ENCODE measurements around the gene CCDC30.
A peak's percentile ranks its signal among the peaks of the same experiment; 100 is the strongest.

The CCDC30 gene

GRCh38 chr1:42646056-42646455 is 183.0 kb downstream of the CCDC30 start:
- DNase-seq = no peak

- no peak for DNase-seq
Observed at GRCh38 chr1:42657201-42657600, 194.1 kb downstream of the CCDC30 start.

DNA sequence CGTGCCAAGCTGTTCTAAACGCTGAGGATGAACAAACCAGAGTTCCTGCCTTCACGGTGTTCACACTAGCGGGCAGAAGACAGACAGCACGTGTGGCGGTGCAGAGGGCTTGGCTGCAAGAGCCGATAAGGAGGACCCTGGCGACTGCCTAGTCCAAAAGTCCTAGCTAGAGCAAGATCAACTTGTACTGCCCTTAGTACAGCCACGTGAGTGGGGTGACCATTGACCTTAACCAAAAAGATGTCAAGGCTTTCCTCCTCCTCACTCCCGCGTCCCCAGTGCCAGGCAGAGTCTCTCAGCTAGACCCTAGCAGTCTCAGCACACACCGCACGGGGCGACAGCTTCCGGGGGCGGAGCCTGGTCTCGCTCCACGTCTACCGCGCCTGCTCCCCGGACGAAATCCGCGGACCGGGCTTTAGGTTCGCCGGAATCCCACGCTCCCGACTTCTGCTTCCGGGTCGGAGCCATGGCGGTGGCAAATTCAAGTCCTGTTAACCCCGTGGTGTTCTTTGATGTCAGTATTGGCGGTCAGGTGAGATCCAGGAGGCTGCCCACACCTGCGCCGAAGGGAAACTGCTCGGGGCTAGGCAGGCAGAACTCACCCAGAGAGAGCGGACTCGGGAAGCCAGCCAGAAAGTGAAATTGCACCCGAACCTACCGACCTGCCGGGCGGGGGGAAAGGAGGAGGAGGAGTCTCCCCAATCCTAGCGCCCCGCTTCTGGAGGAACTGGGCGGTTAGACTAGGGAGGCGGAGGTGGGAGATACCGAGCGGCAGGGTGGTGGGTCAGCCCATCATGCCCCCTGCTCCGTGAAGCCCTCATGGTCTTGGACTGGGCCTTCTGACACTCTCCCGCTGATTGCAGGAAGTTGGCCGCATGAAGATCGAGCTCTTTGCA is 195.1 kb downstream of the CCDC30 start, which contains the start of gene PPIH:
TSS of gene PPIH (plus strand) at position 443 of the 896 bp plus-strand sequence. CDS start at position 467, 24 bp downstream.
- DNase-seq = peak; percentile 54 to 97 (median 92)

GRCh38 chr1:42658877-42659337 is 195.8 kb downstream of the CCDC30 start:
- peak in 2 of 58 donors; percentile 17 to 27 for DNase-seq

DNA sequence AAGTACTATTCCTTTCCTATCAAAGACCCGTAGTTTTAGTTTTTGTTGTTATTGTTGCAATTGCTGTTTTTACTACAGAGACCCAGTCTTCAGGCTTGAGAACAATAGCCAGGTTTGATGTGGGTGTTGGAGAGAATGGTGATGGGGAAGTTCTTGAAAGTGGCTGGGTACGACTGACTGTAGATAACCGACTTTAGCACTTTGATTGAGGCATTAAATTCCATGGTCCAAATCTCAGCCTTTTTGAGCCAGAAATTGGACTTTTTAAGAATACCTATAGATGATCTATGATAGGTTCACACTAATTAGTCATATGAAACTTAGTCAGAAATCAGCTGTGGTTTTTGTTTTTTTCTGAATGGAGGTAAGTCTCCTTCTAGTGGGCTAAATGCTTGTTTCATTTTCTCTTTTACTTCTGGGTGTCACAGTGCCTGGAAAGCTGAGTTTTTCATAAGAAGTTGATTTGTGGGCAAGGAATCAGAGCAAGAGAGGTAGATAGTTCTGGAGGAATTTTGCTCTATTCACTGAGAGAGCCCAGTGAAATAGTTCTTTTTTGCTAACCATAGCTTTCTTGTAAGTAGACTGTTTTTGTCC is 197.9 kb downstream of the CCDC30 start:
- no peak for DNase-seq

DNA sequence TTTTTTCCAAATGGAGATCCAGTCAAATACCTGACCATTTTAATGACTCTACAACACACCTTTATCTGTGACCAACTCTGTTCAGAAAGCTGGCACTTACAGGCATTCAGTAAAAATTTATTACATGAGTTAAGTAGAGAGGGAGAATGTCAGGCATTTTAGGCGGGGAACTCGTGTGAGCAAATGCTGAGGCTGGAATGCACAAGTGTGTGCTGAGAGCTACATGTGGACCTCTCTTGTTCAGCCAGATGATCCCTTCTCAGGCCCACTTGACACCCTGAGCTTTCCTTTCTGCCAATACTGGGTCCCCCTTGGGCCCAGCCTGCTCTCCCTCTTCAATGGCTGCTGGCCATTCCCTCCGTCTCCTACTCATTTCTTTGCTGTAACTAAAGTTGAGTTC is 206.8 kb downstream of the CCDC30 start:
- DNase-seq = no peak

DNA sequence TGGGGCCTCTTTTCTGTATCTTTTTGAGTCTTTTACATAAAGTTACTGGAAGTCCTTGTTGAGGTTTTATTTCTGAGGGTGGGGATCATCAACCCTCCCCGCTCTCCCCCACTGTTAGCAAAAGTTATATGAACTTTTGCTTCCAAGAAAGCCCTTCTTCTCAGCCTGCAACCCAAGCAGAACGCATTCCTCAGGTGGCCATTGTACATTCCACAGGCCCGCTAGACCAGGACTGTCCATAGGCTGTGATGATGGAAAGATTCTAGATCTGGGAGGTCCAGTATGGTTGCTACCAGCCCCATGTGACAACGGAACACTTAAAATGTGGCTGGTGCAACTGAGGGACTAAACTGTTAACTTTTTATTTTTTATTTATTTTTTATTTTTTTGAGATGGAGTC is 207.3 kb downstream of the CCDC30 start:
- no peak for DNase-seq

GRCh38 chr1:42674214-42674613 is 211.1 kb downstream of the CCDC30 start:
- DNase-seq = no peak

DNA sequence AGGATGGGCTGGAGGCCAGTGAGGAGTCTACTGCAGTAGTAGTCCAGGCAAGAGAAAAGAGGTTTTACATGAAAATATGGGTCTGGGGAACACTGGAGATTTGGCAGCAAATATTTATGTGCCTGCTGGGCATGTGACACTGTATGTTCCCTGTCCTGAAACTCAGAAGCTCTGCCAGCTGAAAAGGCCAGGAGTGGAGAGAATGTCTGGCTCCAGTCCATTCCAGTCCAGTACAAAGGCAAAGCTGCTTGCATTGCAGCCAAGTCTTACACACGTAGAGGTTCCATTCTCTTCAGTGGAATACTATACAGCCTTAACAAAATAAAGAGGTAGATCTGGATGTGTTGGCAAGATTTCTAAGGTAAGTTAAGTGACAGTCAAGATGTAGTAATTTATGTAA is 211.6 kb downstream of the CCDC30 start:
- DNase-seq = no peak

- DNase-seq = no peak
Observed at GRCh38 chr1:42675467-42675866, 212.4 kb downstream of the CCDC30 start.

- no peak for DNase-seq
Observed at GRCh38 chr1:42676534-42677087, 213.5 kb downstream of the CCDC30 start.

- peak in 3 of 58 donors; percentile 8 to 21 (median 9) for DNase-seq
Observed at GRCh38 chr1:42679364-42679983, 216.4 kb downstream of the CCDC30 start.

DNA sequence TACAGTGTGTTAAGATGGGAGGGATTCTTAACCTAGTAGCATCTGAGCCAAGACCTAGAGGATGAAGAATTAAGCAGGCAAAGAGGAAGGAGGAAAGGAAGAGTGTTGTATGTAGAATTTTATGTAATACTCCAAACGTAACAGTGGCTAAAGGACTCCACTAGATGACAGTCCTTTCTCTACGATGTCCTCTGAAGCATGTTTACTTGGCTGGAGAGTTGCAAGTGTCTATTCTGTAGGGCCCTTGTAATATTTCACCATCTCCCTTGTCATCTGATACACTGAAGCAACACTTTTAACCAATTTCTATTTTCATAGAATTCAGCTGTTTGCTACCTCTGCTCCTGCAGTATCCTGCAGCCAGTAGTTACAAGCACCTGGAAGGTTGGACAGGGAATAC is 217.0 kb downstream of the CCDC30 start:
- no peak for DNase-seq

DNA sequence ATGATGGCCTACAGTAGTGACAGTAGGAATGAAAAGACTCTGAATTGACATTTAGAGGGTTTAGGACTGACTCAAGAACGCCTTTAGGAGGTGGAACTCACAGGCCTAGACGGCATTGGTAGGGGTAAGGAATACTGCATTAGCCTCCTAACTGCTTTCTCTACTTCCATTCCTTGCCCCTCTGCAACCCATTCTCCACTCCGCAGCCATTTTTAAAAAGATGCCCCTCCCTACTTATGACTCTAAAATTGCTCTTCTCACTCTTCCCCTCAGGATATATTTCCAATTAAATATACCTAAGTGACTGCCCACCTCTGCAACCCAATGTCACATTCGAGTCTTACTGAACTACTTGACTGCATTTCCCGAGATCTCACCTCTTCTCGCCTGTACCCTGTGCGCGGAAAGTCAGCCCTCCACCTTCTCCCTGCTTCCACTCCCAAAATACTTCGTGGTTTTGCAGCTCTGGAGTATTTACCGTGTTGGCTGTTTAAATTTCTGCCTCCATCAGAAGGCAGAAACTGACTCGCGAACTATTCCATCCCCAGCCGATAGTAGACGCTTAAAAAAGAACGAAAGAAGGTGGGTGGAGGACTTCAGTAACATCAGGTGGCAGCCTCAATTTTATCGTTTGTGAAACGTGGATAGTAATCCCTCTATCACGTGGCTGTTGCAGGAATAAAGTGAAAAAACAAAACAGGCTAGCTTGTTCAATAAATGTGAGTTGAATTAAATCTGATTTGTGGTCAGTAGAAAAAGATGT is 218.0 kb downstream of the CCDC30 start:
- DNase-seq = peak in 7 of 58 donors; percentile 2 to 45 (median 10)

DNA sequence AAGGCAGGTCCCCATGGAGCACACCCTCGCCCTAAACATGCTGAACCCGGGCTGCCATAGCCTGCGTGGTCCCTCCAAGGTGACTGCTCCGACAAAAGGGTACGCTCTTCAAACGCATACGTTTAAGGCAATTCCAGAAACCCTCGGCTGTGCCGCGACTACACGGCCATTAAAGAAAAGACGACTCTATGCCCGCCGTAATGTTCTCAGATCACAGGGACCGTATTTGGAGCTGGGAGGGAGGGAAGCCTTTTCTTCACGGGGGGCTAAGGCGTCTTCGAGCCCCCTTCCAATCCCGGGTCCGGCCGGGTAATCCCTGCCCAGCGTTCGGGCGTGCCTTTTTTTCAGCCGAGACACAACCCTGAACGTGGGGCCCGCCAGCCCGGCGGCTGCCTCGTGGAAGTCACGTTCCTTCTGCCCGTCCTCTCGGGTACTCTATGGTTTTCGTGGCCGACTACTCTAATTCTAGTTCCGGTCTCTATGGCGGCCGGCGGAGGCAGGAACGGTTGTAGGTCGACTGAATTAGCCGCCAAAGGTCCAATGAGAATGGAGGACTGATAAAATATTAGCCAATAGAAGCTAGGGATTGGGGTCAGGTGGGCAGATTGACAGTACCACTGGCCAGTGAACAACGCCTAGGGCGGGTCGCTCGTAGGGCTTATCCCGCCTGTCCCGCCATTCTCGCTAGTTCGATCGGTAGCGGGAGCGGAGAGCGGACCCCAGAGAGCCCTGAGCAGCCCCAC is 218.8 kb downstream of the CCDC30 start, which contains the start of gene YBX1:
TSS of gene YBX1 (plus strand) at position 678 of the 743 bp plus-strand sequence. CDS start 148 bp downstream, outside the sequence.
- peak; percentile 69 to 99 (median 95) for DNase-seq

DNA sequence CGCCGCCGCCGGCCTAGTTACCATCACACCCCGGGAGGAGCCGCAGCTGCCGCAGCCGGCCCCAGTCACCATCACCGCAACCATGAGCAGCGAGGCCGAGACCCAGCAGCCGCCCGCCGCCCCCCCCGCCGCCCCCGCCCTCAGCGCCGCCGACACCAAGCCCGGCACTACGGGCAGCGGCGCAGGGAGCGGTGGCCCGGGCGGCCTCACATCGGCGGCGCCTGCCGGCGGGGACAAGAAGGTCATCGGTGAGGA is 219.3 kb downstream of the CCDC30 start:
- peak in 1 of 58 donors; percentile 59 for DNase-seq

- DNase-seq = peak in 46 of 58 donors; percentile 4 to 76 (median 50)
Observed at GRCh38 chr1:42682739-42683531, 219.8 kb downstream of the CCDC30 start.

DNA sequence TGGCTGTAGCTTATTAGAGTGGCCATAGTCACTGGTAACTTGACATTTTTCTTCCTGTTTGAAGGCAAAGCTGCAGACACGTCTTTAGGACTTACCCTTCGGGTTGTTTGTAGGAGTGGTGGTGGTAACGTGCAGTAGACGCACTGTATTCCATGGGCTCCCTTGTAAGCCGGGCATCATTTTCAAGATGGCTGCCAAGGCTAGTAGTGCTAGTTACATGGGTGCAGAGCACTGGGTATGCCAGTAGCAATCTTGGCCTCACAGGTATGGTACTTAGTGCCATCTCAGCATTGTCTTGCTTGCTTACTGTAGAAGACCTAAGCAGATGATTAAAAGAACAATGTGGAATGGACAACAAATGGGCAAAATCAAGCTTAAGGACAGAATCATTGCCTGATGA is 221.1 kb downstream of the CCDC30 start:
- no peak for DNase-seq

DNA sequence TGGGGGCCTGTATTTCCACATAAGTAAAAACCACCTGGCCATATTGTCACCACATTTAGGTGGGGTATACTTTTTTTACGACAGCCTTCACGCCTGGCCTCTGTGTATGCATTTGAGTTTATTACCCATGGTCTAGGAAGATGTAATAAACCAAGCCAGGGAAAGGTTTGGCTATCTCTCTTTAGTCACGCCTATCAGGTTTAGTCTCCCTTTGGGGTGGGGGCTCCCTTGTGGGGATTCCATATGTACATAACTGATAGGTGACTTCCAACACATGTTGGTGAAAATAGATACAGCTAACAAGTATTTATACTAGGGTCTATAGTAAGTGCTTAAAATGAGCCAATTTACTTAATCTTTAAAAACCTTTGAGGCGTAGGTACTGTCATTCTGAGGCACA is 223.3 kb downstream of the CCDC30 start:
- DNase-seq = no peak

All from anterior cingulate cortex (tissue), 58 donors.